GM18505 (cell line): ENCODE data around the gene CYP2W1.

Source experiments
- ATAC-seq: cut with Tn5 transposase; IDR thresholded peaks from one replicate; pipeline ENCODE4 v1.9.1; 2021; ENCODE audit not compliant: unreplicated experiment
- POLR2A ChIP-seq: IDR thresholded peaks from 4 replicates; pipeline ENCODE4 v1.6.1; 2011; ENCODE audit warnings: borderline replicate concordance; ENCODE audit not compliant: insufficient read depth, insufficient read length; ENCODE audit errors: extremely low read depth

The CYP2W1 gene

DNA sequence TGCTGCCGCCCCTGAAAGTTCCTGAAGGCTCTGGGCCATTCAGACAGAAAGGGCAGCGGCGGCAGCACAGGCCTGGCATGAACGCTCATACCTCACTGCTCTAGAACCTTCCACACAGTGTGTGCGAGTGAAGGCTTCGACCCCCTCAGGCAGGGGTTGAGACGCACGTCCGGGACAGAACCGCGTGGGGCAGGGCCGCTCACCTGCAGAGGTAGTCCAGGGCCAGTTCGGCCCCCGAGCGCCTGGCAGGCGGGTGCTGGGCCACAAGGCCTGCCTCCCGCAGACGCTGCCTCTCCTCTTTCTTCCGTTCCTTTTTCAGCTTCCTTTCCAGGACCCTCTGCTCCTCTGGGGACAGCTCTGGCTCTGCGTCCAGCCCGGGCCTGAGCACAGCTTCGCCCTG lies 26.8 kb downstream of the CYP2W1 start:
- no peak for TF ChIP-seq POLR2A
- no peak for ATAC-seq

GRCh38 chr7:1010226-1010625 lies 27.2 kb downstream of the CYP2W1 start:
- TF ChIP-seq POLR2A: no peak
- ATAC-seq: no peak

DNA sequence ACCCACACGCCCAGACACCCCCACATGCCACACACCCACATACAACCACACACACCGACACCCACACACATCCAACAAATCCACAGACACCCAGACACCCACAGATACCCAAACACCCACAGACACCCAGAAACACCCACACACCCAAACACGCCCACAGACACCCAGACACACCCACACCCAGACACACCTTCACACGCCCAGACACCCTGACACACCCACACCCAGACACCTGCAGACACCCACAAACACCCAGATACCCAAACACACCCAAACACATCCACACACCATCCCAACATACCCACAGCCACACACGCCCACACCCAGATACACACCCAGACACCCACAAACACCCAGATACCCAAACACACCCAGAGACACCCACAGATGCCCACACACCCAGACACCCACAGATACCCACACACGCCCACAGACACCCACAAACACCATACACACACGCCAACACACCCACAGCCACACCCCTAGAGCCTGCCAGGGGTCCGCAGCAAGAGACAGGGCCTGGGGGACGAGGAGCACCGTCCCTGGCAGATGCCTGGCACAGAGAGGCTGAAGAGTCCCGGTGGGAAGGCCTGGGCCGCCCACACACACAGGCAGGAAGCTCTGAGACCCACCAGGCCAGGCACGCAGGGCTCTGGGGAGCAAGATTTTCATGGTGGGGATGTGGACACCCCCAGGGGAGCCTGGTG lies 28.5 kb downstream of the CYP2W1 start:
- ATAC-seq: no peak
- no peak for TF ChIP-seq POLR2A

- no peak for TF ChIP-seq POLR2A
- ATAC-seq: no peak
These were observed 29.2 kb downstream of the CYP2W1 start for GRCh38 chr7:1012004-1012715.

GRCh38 chr7:1012716-1013095 lies 29.7 kb downstream of the CYP2W1 start:
- no peak for ATAC-seq
- TF ChIP-seq POLR2A: no peak

DNA sequence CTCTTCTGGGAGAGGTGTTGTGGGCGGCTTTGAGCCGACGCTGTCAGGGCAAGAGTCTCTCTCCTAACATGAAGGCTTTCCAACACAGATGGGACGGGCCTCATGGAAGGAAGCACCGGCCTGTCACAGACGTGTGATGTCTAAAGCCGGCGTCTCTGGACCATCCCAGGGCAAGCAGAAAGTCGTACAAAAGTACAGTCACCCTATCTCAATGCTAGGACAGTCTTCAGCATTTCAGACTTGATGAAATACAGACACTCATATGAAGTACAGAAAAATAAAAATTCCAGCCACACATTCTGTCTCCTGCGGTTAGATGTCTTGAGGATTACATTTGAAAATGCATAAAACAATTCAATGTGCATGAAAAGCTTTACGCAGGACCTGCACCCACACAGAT lies 30.6 kb downstream of the CYP2W1 start:
- ATAC-seq: no peak
- no peak for TF ChIP-seq POLR2A

GRCh38 chr7:1014681-1015080 lies 31.7 kb downstream of the CYP2W1 start:
- no peak for TF ChIP-seq POLR2A
- no peak for ATAC-seq

- no peak for ATAC-seq
These were observed 32.5 kb downstream of the CYP2W1 start for GRCh38 chr7:1015196-1016121.

GRCh38 chr7:1016577-1017531 lies 33.9 kb downstream of the CYP2W1 start:
- TF ChIP-seq POLR2A: no peak
- ATAC-seq: no peak

More at GRCh38 chr7:1015196-1016121, 32.5 kb downstream of the CYP2W1 start:
- TF ChIP-seq POLR2A: no peak

DNA sequence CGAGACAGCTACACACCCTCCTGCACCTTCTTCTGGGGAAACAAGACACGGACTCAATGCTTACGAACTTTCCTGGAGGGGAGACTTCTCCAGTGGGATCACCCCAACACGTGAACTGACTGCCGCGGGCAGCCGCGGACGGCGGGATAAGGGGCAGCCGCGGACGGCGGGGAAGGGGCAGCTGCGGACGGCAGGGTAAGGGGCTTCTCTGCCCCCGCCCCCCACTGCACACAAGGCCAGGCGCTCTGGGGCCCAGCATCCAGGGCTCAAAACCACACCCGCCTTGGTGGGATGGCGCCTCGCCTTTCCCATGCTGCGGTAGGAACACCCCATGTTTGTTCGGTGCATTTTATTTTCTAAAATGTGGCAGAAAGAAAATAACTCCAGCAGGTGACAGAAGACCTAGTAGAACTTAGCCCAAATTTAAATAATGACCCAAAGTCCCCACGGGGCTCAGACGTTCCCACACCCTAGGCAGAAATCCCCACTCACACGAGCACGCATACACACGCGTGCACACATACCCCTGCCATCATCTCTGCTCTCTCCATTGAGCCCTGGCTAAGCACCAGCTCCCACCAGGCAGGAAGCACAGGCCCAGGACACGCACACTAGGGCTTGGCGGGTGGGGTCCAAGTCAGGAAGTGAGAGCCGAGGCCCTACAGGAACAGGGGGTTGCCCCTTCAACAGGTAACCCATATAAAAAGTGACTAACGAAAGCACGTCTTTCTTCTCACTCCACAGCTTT lies 34.8 kb downstream of the CYP2W1 start:
- no peak for TF ChIP-seq POLR2A
- no peak for ATAC-seq

GRCh38 chr7:1018334-1018695 lies 35.3 kb downstream of the CYP2W1 start:
- no peak for ATAC-seq

More at GRCh38 chr7:1018334-1018695, 35.3 kb downstream of the CYP2W1 start:
- TF ChIP-seq POLR2A: no peak
